Head of caudate nucleus (tissue), 42 donors: ENCODE results near the gene RNASE7.
"Not testable (repeated sequence)": the region's sequence is repeated elsewhere in the genome, so short reads cannot be mapped to it uniquely, and the experiment has no call there.

Experiments used
- DNase-seq, 42 donors: peaks; one replicate each; pipeline versions ENCODE4 v3.0.0 to v3.0.0-alpha.2; 2020 to 2021; ENCODE audit warnings: mixed read lengths in 7 of 42
- intact Hi-C: fragments of 100-400 bp; cut with DNase I; formaldehyde crosslinking; loops from one replicate; pipeline ENCODE4 v1.15.0; 2022

RNASE7 gene

DNA sequence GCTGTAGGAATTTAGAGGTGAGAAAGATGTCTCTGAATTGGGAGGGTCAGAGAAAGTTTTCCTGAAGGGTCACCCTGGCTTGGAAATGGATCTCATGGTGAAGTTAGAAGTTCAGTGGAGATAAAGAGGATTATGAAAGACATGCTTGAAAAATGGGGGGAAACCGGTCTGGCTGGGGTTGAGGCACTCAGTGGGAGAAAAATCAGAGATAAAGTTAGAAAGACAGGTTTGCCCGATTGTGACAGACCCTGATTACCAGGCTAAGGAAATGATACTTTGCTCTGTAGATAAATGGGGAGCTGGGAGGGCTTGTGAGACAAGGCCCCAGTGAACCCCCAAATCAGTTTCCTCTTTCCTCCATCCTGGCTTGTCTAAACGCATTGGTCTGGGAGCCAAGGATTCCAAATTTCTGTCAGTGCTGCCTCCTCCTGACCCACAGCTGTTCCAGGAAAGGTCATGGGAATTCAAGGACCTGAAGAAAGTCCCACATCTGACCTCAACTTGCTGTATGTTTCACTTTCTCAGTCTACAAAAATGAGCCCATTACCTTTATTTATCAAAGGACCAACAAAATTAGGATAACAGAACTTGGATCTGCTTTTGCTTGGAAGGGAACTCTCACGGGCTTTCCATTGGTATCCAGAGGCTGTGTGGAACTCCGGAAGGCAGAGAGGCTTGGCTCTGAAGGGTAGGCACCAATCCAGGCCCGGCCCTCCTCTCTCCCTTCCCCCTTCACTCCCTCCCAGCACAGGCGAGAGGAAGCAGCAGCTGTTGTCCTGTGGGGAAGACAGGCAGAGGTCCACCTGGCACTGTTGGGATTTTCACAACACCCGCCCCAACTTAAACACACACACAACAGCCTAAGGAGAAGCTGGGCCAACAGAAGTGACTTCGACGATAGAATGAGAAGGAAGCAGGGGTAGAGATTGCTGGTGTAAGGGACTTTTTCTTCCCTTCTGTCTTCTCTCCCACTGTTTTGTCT, 3.4 kb upstream of the RNASE7 start:
- peak; percentile 71 to 95 (median 87) for DNase-seq
- intact Hi-C loops: no loop called here

- peak in 33 of 42 donors; percentile 37 to 85 (median 66) for DNase-seq
- intact Hi-C loops: loop anchor here (2.0 kb wide), 1 partner anchor 25 kb away; no protein-coding TSS in a partner anchor
Observed at GRCh38 chr14:21039585-21040369, 2.4 kb upstream of the RNASE7 start.

DNA sequence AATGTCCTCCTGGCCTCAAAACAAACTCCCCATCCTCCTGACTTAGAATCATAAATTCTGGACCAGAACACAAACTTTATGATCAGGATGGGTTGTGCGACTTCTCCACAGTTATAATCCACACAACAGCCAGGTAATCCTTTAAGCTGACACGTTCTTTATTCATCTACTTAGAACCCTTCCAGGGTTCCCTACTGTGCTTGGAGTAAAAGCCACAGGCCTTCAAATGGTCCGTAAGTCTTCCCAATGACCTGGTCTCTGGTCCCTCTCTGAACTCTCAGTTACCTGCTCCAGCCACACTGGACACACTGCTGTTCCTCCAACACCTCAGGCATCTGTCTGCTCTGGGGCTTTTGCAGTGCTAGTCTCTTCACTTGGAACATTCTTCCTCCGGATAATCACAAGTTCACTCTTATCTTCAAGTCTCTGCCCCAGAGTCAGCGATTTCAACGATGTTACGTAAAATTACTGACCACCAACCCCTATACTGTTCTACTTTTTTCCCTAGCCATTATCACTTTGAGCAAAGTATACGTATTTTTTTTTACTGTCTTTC, 1.7 kb upstream of the RNASE7 start:
- intact Hi-C loops: loop anchor here (2.0 kb wide), 1 partner anchor 26 kb away; no protein-coding TSS in a partner anchor

GRCh38 chr14:21040941-21041340, 1.2 kb upstream of the RNASE7 start:
- intact Hi-C loops: loop anchor here (2.0 kb wide), 1 partner anchor 26 kb away; no protein-coding TSS in a partner anchor
- DNase-seq: not testable (repeated sequence)

More for the DNA sequence above, 1.7 kb upstream of the RNASE7 start:
- DNase-seq: no peak

GRCh38 chr14:21042918-21043317, 756 bp downstream of the RNASE7 start:
- intact Hi-C loops: no loop called here

GRCh38 chr14:21043387-21043973, 1.3 kb downstream of the RNASE7 start:
- no peak for DNase-seq
- intact Hi-C loops: no loop called here

More at GRCh38 chr14:21042918-21043317, 756 bp downstream of the RNASE7 start:
- peak in 41 of 42 donors; percentile 48 to 89 (median 77) for DNase-seq

- intact Hi-C loops: no loop called here
- DNase-seq: no peak
Observed at GRCh38 chr14:21043974-21044618, 1.9 kb downstream of the RNASE7 start.

DNA sequence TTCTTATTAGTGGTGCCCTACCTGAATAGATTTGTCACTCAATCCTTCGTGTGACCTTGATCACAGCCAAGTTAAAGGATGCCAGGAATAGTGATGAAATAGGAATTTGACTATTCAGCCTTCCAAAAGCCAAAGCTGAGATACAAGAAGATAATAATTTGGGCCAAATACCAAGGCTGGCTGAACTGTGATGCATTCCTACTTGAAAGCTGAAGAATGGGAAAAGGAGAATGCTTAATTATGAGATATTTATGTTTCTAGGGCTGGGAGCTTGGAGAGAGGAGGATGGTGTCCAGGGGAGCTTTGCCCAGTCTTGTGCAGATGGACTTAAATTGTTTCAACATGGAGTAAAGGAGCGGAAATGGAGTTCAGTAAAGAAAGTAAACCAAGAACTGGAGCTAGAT, 5.2 kb downstream of the RNASE7 start:
- intact Hi-C loops: no loop called here
- no peak for DNase-seq

DNA sequence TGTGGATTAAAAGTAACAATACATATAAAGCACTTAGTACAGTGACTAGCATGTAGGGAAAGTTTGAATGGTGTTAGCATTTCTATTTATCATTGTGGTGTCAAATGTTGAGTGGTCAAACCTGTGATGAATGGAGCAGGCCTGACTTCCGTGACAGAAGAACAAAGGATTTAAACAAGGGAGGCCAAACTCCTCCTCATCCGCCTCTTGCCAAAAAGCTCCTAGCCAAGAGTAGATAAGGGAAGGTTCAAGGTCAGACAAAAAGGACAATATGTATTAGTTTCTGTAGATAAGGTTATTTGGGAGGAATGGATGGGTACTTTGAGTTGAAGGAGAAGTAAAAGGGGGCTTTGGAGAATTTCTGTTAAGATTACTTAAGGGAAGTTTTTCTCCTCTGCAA, 6.5 kb downstream of the RNASE7 start:
- DNase-seq: no peak
- intact Hi-C loops: no loop called here

GRCh38 chr14:21049271-21049673, 7.1 kb downstream of the RNASE7 start:
- no peak for DNase-seq
- intact Hi-C loops: no loop called here

GRCh38 chr14:21050597-21050996, 8.4 kb downstream of the RNASE7 start:
- intact Hi-C loops: no loop called here
- no peak for DNase-seq

- intact Hi-C loops: no loop called here
- DNase-seq: no peak
Observed at GRCh38 chr14:21053184-21054122, 11.3 kb downstream of the RNASE7 start.

- intact Hi-C loops: no loop called here
- DNase-seq: no peak
Observed at GRCh38 chr14:21054123-21054767, 12.1 kb downstream of the RNASE7 start.

GRCh38 chr14:21054768-21055145, 12.6 kb downstream of the RNASE7 start:
- intact Hi-C loops: no loop called here
- DNase-seq: no peak

DNA sequence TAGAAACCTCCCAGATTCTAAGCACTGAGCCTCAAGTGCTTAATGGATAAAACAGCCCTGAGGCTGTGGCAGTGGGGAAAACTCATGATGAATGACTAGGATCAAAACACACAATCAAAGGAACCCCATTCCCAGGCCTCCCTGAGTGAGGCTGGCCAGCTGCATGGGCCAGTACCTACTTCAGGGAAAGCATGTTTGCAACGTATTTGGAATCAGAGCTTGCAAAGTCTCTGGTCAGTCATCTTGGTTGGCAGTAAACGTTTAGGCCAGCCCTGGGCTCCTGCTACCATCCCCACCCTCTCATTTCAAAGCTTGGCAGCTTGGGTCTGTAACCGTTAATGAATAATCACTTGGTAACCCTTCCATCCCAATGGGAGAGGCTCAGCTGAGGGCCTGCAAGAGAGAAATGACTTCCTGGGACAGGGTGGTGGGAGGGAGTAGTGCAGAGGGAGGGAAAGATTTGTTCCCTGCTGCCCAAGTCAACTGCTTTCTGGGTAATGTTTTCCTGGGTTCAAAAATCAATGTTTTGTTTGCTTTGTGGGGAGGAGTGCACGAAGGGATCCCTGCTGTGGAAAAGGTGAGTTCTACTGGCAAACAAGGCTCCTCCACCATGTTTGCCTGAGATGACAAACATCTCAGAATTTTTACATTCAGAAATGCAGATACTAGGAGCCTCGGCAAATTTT, 13.4 kb downstream of the RNASE7 start:
- intact Hi-C loops: no loop called here
- DNase-seq: no peak

DNA sequence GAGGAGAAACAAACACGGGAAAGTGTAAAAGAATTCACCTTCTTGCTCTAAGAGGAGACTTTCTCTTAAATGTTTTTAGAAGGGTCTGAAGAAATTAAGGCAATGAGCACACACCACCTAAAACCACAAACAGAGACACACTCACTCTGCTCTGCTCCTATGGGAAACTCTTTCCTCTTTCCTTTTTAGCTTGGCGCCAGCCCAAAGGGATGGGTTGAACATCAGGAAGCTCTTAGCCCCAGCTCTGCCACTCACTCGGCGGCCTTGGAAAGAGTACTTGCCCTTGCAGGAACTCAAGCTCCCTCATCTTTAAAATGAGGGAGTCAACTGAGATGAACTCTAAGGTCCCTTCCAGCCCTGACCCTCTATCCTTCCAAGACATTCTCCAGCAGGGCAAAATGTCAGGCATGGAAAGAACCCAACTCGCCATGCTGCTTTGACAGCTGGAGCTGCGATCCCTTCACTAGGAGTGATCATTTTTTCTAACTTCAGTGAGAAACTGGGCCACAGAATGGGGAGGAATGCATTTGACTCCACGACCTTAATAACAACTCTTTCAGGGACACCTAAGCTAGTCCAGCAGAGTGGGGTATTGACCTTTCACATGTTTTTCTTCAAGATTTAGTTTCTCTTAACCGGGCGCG, 14.5 kb downstream of the RNASE7 start:
- DNase-seq: no peak
- intact Hi-C loops: no loop called here
